Stimulated activated CD8-positive, alpha-beta memory T cell treated with anti-CD3 and anti-CD28 coated beads, Interleukin-15, amount 100 ng/mL, for 24 hours (primary cell): Measurements from ENCODE around the gene PTPRCAP.
"Not testable (repeated sequence)": the region's sequence is repeated elsewhere in the genome, so short reads cannot be mapped to it uniquely, and the experiment has no call there.

Experiments
- DNase-seq: peaks from one replicate; pipeline ENCODE4 v3.0.0-alpha.2; 2020; ENCODE audit warnings: low read depth

Gene PTPRCAP

GRCh38 chr11:67409261-67409666, 28.2 kb downstream of the PTPRCAP start:
- DNase-seq: no peak

GRCh38 chr11:67408437-67409200, 28.9 kb downstream of the PTPRCAP start:
- DNase-seq: no peak

- DNase-seq: no peak
Measured at GRCh38 chr11:67407688-67408163, 29.8 kb downstream of the PTPRCAP start.

GRCh38 chr11:67406969-67407687, 30.4 kb downstream of the PTPRCAP start:
- no peak for DNase-seq

- DNase-seq: no peak
Measured at GRCh38 chr11:67406420-67406968, 31.0 kb downstream of the PTPRCAP start.

GRCh38 chr11:67405688-67406339, 31.7 kb downstream of the PTPRCAP start:
- DNase-seq: no peak

- DNase-seq: no peak
Measured at GRCh38 chr11:67405196-67405567, 32.3 kb downstream of the PTPRCAP start.

GRCh38 chr11:67404515-67405195, 32.8 kb downstream of the PTPRCAP start:
- DNase-seq: no peak

- DNase-seq: not testable (repeated sequence)
Measured at GRCh38 chr11:67403085-67403484, 34.4 kb downstream of the PTPRCAP start.

GRCh38 chr11:67402192-67402839, 35.2 kb downstream of the PTPRCAP start:
- DNase-seq: not testable (repeated sequence)

GRCh38 chr11:67401495-67402191, 35.8 kb downstream of the PTPRCAP start, which contains the start of gene PPP1CA:
Gene PPP1CA (minus strand): TSS chr11:67401858. CDS start chr11:67401782, 76 bp downstream.
- peak; percentile 96 for DNase-seq

GRCh38 chr11:67400942-67401494, 36.5 kb downstream of the PTPRCAP start:
- DNase-seq: no peak

GRCh38 chr11:67400251-67400941, 37.1 kb downstream of the PTPRCAP start:
- no peak for DNase-seq

GRCh38 chr11:67398661-67399563, 38.6 kb downstream of the PTPRCAP start:
- no peak for DNase-seq

- no peak for DNase-seq
Measured at GRCh38 chr11:67397986-67398660, 39.4 kb downstream of the PTPRCAP start.

GRCh38 chr11:67397536-67397935, 39.9 kb downstream of the PTPRCAP start:
- no peak for DNase-seq

GRCh38 chr11:67396587-67397389, 40.7 kb downstream of the PTPRCAP start:
- DNase-seq: no peak
